Measurements from ENCODE around the gene LRRC75A.
"Not testable (repeated sequence)": the region's sequence is repeated elsewhere in the genome, so short reads cannot be mapped to it uniquely, and the experiment has no call there.

The LRRC75A gene

GRCh38 chr17:16491703-16492612, at the start of gene LRRC75A:
Gene LRRC75A, minus strand, starts transcription at chr17:16492193. Its CDS starts 203 bp downstream, at chr17:16491990.
- peak; percentile 57 for DNase-seq (ENCODE audit: low spot score)

- no peak for DNase-seq (ENCODE audit: low spot score)
Observed at GRCh38 chr17:16537130-16537458, 45.1 kb upstream of the LRRC75A start.

GRCh38 chr17:16534236-16534635, 42.2 kb upstream of the LRRC75A start:
- DNase-seq (ENCODE audit: low spot score): no peak

GRCh38 chr17:16529906-16530305, 37.9 kb upstream of the LRRC75A start:
- no peak for DNase-seq (ENCODE audit: low spot score)

GRCh38 chr17:16527298-16527697, 35.3 kb upstream of the LRRC75A start:
- DNase-seq (ENCODE audit: low spot score): no peak

- not testable (repeated sequence) for DNase-seq (ENCODE audit: low spot score)
Observed at GRCh38 chr17:16525556-16525955, 33.6 kb upstream of the LRRC75A start.

GRCh38 chr17:16521070-16521727, 29.2 kb upstream of the LRRC75A start:
- DNase-seq (ENCODE audit: low spot score): peak; percentile 85

GRCh38 chr17:16519021-16519420, 27.0 kb upstream of the LRRC75A start:
- no peak for DNase-seq (ENCODE audit: low spot score)

GRCh38 chr17:16517477-16517876, 25.5 kb upstream of the LRRC75A start:
- no peak for DNase-seq (ENCODE audit: low spot score)

- no peak for DNase-seq (ENCODE audit: low spot score)
Observed at GRCh38 chr17:16516594-16517051, 24.6 kb upstream of the LRRC75A start.

GRCh38 chr17:16515933-16516332, 23.9 kb upstream of the LRRC75A start:
- DNase-seq (ENCODE audit: low spot score): no peak

- DNase-seq (ENCODE audit: low spot score): no peak
Observed at GRCh38 chr17:16513873-16514272, 21.9 kb upstream of the LRRC75A start.

- DNase-seq (ENCODE audit: low spot score): no peak
Observed at GRCh38 chr17:16512011-16512410, 20.0 kb upstream of the LRRC75A start.

- no peak for DNase-seq (ENCODE audit: low spot score)
Observed at GRCh38 chr17:16511593-16511992, 19.6 kb upstream of the LRRC75A start.

GRCh38 chr17:16507918-16508533, 16.0 kb upstream of the LRRC75A start:
- no peak for DNase-seq (ENCODE audit: low spot score)

GRCh38 chr17:16506188-16506587, 14.2 kb upstream of the LRRC75A start:
- no peak for DNase-seq (ENCODE audit: low spot score)

GRCh38 chr17:16504984-16505383, 13.0 kb upstream of the LRRC75A start:
- DNase-seq (ENCODE audit: low spot score): no peak

GRCh38 chr17:16496820-16497489, 5.0 kb upstream of the LRRC75A start:
- no peak for DNase-seq (ENCODE audit: low spot score)

GRCh38 chr17:16495980-16496819, 4.2 kb upstream of the LRRC75A start:
- no peak for DNase-seq (ENCODE audit: low spot score)

- no peak for DNase-seq (ENCODE audit: low spot score)
Observed at GRCh38 chr17:16495561-16495960, 3.6 kb upstream of the LRRC75A start.

- DNase-seq (ENCODE audit: low spot score): no peak
Observed at GRCh38 chr17:16494059-16494458, 2.1 kb upstream of the LRRC75A start.

Measured in hematopoietic multipotent progenitor cell treated with erythropoietin and hydrocortisone succinate and interleukin-3 and kit ligand, for 17 days (in vitro differentiated cells).